Activated T-helper 17 cell treated with anti-CD3 and anti-CD28 coated beads, Interleukin-2, amount 50 U/mL, for 72 hours (primary cell): ENCODE results near the gene NDRG4. TPM values are rescaled to one million over a fixed set of nuclear protein-coding genes. Genes with fewer than 3 reads are reported as not detected.

Source experiments
- ATAC-seq: fragments of 150-1000 bp; cut with Tn5 transposase; replicated peaks from 2 replicates; pipeline ENCODE4 v1.10.0; 2021; ENCODE audit warnings: mild to moderate bottlenecking, moderate library complexity
- H3K27ac Mint-ChIP-seq: one replicate; pipeline ENCODE4 v1.8.0; 2022; ENCODE audit warnings: mixed read lengths
- H3K27me3 Mint-ChIP-seq: one replicate; pipeline ENCODE4 v1.8.0; 2022; ENCODE audit warnings: mixed read lengths
- H3K36me3 Mint-ChIP-seq: one replicate; pipeline ENCODE4 v1.8.0; 2022; ENCODE audit warnings: low read depth, mild to moderate bottlenecking, mixed read lengths
- H3K4me1 Mint-ChIP-seq: one replicate; pipeline ENCODE4 v1.8.0; 2022; ENCODE audit warnings: mixed read lengths
- H3K4me3 Mint-ChIP-seq: one replicate; pipeline ENCODE4 v1.8.0; 2022; ENCODE audit warnings: mild to moderate bottlenecking, mixed read lengths
- H3K9me3 Mint-ChIP-seq: one replicate; pipeline ENCODE4 v1.8.0; 2022; ENCODE audit warnings: mixed read lengths
- total RNA-seq, 2 donors: library from RNA; stranded (reverse); gene quantifications; one replicate each; pipeline ENCODE4 v1.2.3, GENCODE V29; 2022

The NDRG4 gene
- total RNA-seq, 2 donors from 2014 or later, result 0.95 to 7.2 TPM

- Mint-ChIP-seq H3K27ac (no peak overlapping the region), H3K4me1 (no peaks in the 10 kb centered on the region), H3K36me3 (peaks cover 100% of the 10 kb centered on the region), H3K27me3 (no peaks in the 10 kb centered on the region), H3K4me3 (no peak overlapping the region), H3K9me3 (no peaks in the 10 kb centered on the region)
- ATAC-seq, result no peak
Observed at GRCh38 chr16:58556678-58557077, 56.7 kb downstream of the NDRG4 start.

Other genes with a start within 250 kb of the NDRG4 start
- gene PRSS54, start 205.1 kb upstream of the NDRG4 start, total RNA-seq, result not detected
- gene GINS3, start 107.7 kb upstream of the NDRG4 start, total RNA-seq, result 10 to 100 TPM; 14.7 to 25.3 TPM
- 10 to 100 TPM in 1 of 2 donors, 1 to 10 TPM in 1; 8.9 to 16.2 TPM for gene SETD6, start 15.4 kb downstream of the NDRG4 start, total RNA-seq
- gene CNOT1, start 129.7 kb downstream of the NDRG4 start, total RNA-seq, result 100 to 1,000 TPM; 258 to 299 TPM
- 1 to 10 TPM; 4.6 to 9.0 TPM for gene SLC38A7, start 184.6 kb downstream of the NDRG4 start, total RNA-seq
- gene GOT2, start 234.2 kb downstream of the NDRG4 start, total RNA-seq, result 100 to 1,000 TPM in 1 of 2 donors, 10 to 100 TPM in 1; 70.7 to 126 TPM